Measurements from ENCODE around the gene HDAC4.

- TF ChIP-seq ZNF174 (tag by site-specific recombination; IDR thresholded peaks at IDR 0.05) (no peak), ZNF223 (tag by site-specific recombination; IDR thresholded peaks at IDR 0.05) (no peak), ZFP3 (tag by site-specific recombination; IDR thresholded peaks at IDR 0.05; ENCODE audit: low read depth) (no peak), ZFP69B (tag by site-specific recombination; IDR thresholded peaks at IDR 0.05) (no peak)
- TF ChIP-seq, protein P1, sequence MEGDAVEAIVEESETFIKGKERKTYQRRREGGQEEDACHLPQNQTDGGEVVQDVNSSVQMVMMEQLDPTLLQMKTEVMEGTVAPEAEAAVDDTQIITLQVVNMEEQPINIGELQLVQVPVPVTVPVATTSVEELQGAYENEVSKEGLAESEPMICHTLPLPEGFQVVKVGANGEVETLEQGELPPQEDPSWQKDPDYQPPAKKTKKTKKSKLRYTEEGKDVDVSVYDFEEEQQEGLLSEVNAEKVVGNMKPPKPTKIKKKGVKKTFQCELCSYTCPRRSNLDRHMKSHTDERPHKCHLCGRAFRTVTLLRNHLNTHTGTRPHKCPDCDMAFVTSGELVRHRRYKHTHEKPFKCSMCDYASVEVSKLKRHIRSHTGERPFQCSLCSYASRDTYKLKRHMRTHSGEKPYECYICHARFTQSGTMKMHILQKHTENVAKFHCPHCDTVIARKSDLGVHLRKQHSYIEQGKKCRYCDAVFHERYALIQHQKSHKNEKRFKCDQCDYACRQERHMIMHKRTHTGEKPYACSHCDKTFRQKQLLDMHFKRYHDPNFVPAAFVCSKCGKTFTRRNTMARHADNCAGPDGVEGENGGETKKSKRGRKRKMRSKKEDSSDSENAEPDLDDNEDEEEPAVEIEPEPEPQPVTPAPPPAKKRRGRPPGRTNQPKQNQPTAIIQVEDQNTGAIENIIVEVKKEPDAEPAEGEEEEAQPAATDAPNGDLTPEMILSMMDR (tag by site-specific recombination; IDR thresholded peaks at IDR 0.05) = no peak
- TF ChIP-seq, protein P2, sequence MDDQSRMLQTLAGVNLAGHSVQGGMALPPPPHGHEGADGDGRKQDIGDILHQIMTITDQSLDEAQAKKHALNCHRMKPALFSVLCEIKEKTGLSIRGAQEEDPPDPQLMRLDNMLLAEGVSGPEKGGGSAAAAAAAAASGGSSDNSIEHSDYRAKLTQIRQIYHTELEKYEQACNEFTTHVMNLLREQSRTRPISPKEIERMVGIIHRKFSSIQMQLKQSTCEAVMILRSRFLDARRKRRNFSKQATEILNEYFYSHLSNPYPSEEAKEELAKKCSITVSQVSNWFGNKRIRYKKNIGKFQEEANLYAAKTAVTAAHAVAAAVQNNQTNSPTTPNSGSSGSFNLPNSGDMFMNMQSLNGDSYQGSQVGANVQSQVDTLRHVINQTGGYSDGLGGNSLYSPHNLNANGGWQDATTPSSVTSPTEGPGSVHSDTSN (CRISPR knock-in tag; IDR thresholded peaks at IDR 0.05) = no peak
- TF ChIP-seq, protein P3, sequence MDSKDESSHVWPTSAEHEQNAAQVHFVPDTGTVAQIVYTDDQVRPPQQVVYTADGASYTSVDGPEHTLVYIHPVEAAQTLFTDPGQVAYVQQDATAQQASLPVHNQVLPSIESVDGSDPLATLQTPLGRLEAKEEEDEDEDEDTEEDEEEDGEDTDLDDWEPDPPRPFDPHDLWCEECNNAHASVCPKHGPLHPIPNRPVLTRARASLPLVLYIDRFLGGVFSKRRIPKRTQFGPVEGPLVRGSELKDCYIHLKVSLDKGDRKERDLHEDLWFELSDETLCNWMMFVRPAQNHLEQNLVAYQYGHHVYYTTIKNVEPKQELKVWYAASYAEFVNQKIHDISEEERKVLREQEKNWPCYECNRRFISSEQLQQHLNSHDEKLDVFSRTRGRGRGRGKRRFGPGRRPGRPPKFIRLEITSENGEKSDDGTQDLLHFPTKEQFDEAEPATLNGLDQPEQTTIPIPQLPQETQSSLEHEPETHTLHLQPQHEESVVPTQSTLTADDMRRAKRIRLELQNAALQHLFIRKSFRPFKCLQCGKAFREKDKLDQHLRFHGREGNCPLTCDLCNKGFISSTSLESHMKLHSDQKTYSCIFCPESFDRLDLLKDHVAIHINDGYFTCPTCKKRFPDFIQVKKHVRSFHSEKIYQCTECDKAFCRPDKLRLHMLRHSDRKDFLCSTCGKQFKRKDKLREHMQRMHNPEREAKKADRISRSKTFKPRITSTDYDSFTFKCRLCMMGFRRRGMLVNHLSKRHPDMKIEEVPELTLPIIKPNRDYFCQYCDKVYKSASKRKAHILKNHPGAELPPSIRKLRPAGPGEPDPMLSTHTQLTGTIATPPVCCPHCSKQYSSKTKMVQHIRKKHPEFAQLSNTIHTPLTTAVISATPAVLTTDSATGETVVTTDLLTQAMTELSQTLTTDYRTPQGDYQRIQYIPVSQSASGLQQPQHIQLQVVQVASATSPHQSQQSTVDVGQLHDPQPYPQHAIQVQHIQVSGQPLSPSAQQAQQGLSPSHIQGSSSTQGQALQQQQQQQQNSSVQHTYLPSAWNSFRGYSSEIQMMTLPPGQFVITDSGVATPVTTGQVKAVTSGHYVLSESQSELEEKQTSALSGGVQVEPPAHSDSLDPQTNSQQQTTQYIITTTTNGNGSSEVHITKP (tag by site-specific recombination; IDR thresholded peaks at IDR 0.05) = no peak
These were observed 82.6 kb downstream of the HDAC4 start for GRCh38 chr2:239318151-239318611.
